ENCODE measurements around the gene ZNF436. TPM values are rescaled to one million over a fixed set of nuclear protein-coding genes. Genes with fewer than 3 reads are reported as not detected.

ZNF436 gene
- 23.7 TPM for total RNA-seq

DNA sequence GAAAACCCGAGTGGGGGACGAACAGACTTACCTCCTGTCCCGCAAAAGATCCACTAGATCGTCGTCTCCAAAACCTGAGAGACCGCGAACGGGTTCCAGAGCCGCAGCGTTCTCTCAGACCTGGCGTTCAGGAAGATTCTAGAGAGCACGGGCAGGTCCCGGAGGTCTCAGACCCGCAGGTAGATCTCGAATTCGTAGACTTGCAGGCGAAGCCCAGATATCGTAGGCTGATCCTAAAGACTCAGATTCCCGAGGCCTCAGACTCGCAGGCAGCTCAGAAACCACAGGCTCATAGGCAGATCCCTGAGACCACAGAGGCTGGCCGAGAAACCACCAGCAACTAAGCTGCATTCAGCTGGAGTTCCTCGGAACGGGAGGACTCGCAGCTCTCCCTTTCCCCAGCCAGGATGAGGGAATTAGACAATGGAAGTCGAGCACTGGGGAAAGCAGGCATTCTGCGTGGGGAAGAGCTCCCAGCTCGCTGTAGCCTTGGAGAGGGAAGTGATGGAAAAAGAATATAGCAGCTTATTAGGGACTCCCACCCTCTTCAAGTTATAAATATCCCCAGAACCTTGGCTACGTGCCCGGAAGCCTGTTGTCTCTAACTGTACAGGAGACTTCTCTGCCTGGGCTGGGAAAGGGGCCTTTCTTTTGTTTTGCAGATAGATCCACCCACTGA is at the start of gene ZNF436:
ZNF436 (minus strand) TSS at position 502 of the 679 bp plus-strand sequence. CDS start 1,831 bp downstream, outside the sequence.
- ATAC-seq = no peak

DNA sequence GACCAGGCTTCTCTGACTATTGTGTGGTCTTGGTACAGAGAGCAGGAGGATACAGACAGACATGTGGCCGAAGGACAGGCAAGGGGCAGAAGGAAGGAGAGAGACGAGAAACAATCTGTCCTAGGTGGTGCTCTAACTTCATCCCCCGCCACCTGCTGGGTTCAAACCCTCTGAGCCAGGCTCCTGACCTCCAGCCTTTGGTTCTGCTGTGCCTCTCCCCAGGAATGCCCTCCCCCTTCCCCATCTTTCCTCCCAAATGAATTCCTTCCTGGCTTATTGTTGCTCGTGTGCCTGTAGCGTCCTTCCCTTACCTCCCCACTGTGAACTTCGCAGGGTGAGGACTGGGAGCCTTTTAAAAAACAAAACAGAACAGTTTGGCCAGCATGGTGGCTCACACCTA is 49.5 kb upstream of the ZNF436 start:
- ATAC-seq = no peak

DNA sequence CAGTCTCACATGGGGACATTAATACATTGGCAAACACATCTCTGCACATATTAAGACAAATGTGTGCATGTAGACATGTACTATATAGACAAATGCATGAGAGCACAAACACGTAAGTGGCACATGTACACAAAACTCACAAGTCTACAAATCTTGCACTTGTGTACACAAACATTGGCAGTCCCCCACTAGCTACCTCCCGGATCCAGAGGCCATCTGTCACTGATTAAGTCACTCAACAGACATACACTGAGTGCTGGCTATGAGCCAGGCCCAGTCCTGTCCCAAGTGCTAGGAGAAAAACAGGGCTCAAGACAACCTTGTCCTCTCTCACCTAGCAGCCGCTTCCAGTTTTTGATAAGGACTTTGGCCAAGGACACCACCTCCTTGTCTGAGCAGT is 47.9 kb upstream of the ZNF436 start:
- ATAC-seq = no peak

DNA sequence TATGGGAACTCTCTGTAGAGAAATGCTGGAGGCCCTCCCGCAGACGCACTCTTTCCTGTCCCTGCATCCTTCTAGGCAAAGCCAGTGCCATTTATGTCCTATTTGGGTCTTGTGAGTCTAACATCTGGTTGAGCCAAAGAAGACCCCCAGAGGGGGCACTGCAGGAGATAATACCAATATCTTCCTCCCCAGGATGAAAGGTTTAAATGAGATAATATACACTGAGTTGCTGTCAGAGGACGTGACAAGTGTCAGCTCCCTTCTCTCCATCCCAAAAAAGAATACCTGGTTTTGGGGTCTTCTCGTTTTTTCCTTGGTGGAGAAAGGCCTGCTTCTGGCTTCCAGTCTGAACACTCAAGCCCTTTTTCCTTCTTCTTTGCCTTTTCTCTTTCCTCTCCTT is 47.3 kb upstream of the ZNF436 start:
- ATAC-seq = no peak

DNA sequence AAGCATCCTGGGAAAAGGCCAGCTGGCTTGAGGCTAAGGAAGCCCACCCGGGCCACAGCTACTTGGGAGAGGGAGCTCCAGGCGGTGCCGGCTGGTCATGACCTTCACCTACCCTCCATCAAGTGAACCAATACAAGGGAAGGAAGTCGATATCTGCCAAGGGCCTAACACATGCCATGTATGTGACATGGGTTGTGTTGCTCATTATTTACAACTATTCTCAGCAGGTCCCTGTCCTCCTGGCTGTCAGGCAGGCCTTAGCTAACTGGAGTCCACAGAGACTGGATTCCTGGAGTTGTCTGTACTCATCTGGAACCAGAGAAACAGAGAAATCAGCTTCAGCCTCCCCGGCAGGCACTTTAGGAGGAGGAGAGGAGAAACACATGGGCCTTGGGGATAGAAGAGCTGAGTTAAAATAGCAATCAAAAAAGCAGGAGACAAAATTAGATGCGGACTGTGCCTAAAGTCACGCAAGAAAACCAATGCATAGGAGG is 39.2 kb upstream of the ZNF436 start:
- no peak for ATAC-seq

DNA sequence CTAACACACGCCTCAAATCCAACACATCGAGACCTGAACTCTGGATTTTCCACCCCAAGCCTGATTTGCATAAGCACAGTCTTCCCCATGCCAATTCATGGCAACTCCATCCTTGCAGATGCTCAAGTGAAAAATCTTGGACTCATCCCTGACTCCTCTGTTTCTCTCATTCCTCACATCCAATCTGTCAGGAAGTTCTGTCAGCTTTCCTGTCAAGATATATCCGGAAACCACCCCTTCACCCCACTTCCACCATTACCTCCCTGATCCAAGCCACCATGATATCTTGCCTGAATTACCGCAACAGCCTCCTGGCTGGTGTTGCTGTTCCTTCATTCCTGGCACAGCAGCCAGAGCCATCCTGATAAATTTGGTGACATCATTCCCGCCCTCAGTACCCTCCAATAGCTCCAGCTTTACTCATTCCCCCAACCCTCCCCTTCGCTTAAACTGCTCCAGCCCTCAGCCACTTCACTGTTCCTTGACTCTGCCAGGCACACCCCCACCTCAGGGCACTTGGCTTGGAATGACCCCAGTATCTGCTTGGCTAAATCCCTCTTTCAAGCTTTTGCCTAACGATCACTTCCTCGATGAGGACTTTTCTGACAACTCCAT is 37.5 kb upstream of the ZNF436 start:
- ATAC-seq = no peak

DNA sequence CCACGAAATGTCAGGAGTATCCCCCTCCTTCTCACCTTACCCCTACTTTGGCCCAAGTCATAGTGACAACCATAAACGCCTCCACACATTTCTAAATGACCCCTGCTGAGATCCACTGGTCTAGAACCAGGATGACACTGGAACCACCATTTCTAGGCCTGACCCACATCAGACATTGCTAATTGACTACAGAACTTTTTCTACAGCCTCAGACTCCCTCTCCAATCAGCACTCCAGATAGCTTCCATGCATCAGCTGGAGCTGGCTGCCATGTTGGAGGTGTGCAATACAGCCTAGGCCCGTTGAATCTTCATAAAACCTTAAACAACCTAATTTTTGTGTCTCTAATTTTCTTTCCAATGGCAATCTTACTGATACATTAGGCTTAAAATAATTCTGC is 36.3 kb upstream of the ZNF436 start:
- ATAC-seq = no peak

DNA sequence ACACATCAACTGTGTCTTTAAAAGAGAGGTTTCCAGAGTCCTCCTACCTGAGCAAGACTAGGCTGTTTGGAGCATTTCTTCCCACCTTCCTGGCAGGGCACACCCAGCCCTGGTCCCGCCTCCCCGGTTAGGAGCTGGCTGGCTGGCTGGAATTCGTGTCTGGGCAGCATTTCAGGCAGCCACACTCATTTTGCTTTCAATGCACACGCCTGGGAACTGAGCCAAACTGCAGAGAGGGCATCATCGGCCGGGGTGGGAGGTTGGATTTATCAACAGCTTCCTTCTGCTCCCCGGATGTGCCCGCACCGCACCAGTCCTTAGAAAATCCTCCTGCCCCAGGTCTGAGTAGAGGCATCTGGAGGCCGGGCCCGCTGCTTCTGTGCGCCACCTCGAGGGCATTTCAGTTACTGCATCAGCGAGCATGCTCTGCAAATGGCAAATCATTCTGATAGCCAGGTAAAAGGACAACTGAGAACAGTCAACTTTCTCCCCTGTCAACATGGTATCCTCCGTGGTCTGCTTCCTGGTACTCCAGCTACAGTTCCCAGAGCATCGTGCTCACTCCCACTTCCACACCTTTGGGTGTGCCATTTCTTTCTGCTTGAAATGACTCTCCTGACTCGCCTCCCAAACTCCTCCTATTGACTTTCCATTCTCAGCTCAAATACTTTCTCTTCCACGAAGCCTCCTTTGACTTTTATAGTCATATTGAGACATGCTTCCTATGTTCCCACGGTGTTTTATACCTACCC is 34.3 kb upstream of the ZNF436 start:
- peak; percentile 90 for ATAC-seq

DNA sequence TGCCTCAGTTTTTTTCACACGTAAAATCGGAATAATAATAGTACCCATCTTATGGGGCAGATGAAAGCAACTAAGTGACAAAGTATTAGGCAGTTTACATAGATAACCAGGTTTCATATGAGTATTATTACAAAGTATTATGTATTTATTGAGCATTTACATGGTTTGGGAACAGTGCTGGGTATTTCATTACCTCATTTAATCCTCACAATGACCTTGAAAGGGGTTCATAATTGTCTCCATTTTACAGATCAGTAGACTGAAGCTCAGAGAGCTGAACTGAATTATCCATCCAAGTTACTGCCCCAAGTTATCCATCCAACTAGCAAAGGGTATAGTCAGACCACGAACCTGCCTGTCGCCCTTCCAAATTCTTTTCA is 33.7 kb upstream of the ZNF436 start:
- ATAC-seq = no peak

DNA sequence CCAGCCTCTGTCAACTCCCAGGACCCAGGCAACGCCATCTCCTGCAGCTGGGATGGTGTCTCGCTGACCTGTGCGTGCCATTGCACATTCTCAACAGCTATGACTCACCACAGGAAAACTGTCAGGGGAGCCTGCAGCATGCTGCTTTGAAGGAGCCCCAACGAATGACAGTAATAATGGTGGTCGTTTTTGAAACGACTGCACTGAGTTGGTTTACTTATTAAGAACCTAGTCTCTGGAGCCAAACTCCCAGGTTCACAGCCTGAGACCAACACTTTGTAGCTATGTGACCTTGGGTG is 33.4 kb upstream of the ZNF436 start:
- peak; percentile 56 for ATAC-seq

DNA sequence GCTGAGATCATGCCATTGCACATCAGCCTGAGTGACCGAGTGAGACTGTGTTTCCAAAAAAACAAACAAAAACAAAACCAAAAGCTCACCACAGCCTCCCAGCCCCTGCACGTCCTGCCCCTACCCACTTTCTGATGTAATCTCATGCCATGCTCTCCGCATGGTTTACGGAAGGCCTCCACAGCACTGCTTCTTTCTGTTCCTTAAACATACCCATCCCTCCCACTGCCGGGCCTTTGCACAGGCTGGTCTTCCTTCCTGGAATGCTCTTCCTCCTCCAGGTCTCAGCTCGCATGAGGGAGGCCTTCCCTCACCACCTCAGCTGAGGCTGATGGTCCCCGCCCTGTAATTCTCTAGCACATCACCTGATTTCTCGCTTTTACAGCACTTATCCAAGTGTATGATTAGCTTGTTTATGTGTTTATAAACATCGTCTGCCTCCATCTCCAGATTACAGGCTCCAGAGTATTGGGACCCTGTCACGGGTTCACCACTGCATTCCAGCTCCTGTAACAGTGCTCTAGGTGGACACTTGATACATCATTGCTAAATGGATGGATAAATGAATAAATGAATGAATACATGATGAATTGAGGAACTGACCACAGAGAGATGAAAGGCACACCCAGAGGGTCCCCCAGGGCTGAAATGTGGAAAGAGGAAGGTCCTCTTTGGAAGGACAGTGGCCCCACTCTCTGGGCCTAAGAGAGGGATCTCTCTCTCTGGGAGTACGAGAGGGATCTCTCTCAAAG is 32.8 kb upstream of the ZNF436 start:
- ATAC-seq = peak; percentile 2

DNA sequence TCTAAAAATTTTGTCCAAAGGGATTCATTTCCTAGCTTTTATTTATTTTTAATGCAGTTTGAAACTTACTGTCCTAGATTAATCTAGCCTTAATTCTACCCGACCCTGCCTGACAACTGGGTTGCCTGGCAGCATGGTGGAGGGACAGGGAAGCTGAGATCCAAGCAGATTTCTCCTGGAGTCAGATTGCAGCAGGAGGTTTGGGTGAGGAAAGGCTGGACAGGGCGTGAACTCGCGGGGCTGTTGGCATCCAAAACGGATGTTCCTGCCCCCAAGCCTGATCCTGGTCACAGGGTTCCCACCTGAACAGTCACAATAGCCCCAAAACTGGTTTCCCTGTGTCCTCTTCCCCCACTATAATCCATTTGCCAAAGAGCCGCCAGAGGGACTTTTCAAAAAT is 31.7 kb upstream of the ZNF436 start:
- no peak for ATAC-seq

DNA sequence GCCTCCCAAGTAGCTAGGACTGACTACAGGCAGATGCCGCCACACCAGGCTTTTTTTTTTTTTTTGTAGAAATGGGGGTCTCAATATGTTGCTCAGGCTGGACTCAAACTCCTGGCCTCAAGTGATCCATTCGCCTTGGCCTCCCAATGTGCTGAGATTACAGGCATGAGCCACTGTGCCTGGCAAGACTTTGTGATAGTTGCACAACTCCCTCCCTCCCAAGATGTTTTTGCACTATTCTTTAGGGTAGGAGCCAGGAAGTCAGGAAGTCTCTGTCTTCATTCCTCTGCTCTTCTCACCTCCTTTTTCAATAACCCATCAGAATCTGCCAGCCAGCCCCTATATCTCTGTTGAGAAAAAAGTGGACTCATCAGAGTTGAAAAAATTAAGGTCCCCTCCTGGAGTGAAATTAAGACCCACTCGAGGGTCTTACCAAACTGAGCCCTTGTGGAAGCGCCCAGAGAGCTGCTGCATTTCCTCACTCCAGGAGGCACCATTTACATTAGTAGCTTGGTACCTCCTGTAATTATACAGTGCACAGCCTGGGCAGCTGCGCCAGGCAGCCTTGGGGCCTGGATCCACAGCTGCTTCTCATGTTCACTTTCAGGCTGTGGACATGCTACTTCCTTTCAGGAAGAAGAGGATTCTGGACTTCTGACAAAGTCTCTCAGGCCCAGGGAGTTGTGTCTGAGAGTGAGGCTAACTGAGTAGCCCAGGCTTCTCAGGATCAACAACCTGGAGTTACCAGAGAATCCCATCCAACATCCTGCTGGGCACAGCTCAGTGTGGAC is 30.9 kb upstream of the ZNF436 start:
- ATAC-seq = no peak

DNA sequence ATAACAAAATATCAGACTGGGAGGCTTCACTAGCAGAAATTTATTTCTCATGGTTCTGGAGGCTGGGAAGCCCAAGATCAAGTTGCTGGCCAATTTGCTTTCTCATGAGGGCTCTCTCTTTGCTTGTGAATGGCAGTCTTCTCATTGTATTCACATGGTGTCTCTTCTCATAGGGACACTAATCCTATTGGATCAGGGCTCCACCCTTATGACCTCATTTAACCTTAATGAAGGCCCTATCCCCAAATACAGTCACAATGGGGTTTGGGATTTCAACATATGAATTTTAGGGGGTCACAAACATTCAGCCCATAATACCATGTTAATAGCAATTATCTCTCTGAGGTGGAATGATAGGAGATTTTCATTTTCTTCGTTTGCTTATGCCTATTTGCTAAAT is 29.6 kb upstream of the ZNF436 start:
- ATAC-seq = no peak

DNA sequence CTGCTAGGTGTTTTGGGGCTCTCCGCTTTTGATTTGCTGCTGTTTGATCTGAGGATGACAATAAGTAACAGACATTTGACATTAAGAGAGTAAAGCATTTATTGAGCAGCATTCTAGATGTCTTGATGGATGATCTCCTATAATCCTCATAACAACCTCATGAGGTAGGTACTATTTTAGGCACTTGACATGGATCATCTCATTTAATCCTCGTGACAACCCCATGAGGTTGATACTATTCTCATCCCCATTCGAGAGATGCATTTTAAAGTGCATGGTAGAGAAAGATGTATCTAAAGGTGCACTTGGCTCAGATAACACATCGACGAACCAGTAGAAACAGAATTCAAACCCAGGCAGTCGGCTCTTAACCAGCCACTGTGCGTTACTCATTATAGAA is 28.3 kb upstream of the ZNF436 start:
- ATAC-seq = no peak

DNA sequence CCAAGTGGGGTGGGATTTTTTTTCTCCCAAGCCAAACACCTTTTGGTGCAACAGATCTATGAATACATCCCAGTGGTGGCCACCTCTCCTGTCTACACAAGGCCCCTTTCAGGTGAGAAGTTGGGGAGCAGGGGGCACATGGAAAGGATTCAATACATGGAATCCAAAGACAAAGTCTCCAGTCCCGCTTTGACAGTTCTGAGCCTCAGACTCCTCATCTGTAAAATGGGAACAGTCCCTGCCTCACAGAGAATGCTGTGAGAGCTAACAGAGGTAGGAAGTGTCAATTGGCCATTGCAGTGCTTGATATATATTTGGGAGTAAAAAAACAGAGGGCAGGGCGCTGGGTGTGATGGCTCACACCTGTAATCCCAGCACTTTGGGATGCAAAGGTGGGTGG is 26.7 kb upstream of the ZNF436 start:
- no peak for ATAC-seq

DNA sequence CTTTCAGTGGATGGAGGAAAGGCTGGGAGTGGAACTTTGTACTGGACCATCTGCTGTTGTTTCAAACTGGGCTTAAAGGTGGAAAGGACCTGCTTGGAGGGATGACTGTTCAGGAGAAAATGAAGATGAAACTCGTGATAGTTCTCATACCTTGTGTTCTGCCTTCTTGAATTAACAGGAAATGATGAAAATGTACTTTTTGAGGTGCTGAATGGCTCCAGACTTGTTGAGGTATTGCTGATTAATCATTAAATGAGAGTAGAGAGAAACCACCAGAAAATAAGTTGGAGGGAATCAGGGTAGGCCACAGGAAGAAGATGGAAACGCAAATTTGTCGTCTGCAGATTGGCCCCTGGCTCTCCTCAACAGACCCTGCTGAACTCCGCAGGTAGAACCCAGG is 26.2 kb upstream of the ZNF436 start:
- ATAC-seq = no peak

DNA sequence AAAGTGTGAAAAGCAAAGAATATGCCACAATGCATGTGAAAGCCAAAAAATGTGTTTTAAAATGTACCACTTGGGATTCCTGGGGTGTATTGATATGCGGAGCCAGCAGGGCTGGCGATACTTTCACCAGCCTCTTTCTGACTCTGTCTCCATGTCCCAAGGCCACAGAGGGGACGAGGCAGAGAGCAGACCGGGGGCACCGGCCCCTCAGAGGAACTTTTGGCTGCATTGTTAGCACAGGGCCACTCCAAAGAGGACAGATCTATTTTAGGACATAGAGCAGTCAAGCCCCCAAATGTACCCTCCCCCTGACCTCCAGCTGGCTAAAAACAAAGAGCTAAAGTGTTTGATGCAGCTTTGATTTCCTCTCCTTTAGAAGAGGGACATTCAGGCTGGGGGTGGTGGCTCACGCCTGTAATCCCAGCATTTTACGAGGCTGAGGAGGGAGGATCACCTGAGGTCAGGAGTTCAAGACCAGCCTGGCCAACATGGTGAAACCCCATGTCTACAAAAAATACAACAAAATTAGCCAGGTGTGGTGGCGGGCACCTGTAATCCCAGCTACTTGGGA is 25.6 kb upstream of the ZNF436 start:
- no peak for ATAC-seq

DNA sequence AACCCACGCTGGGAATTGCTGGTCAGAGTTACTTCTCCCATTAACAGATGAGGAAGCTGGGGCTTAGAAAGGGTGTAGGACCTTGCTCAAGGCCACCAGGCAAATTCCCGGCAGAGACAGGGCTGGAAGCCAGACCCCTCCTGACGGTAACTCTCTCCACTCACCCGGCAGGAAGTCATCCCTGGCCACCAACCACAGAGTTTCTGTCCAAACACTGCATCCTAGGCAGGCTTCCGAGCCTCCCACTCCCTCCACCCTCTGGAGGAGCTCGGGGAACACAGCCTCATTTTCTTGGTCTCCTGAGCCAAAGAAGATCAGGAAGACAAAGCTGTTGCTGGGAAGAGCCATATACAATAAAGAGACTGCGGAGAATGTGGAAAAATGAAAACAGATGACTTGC is 25.0 kb upstream of the ZNF436 start:
- peak; percentile 41 for ATAC-seq

DNA sequence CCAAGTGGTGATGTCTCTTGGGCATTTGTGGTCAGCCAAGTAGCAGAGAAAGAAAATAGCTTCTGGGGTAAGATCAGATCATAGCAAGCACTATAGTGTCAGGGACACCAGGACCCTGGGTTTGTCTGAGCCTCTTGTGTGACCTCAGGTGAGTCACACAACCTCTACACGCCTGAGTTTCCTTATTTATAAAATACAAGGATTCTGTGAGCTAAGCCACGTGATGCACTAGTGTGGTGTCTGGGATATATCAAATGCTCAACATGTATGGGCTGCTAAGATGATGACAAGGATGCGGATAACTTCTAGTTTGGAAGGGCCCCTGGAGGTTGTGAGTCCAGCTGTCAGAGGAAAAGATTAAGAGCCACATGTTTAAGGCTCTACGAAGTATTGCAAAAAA is 24.5 kb upstream of the ZNF436 start:
- no peak for ATAC-seq

DNA sequence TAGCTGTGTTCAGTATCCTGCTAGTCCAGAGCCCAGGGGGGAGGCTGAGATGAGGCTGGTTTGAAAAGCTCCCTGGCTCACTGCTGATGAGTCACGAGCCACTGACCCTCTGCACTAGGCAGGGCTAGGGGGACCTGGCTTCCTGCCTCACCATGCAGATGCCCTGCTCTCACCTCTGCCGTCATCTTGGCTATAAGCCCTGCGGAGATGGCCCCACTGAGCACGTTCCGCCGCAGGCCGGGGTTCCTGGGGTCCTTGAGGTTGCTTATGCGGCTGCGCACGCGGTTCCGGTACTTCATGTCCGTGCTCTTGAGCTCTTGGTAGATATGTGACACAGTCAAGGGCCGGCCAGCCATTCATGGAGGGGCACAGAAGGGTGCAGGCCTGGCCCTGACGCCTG is 24.1 kb upstream of the ZNF436 start:
- no peak for ATAC-seq
